Trophoblast cell (in vitro differentiated cells and primary cell): ENCODE measurements around the gene HABP2.

Experiments used
- DNase-seq, 2 donors: peaks; one replicate each; pipeline ENCODE4 v3.0.0-alpha.2; 2016
- H2AFZ ChIP-seq: 2 replicates; pipeline ENCODE4 v1.6.1; 2013; ENCODE audit warnings: low read length, moderate library complexity, mild to moderate bottlenecking; ENCODE audit not compliant: insufficient read depth, poor library complexity
- H2AK5ac ChIP-seq: 2 replicates; pipeline ENCODE4 v1.6.1; 2013; ENCODE audit warnings: mild to moderate bottlenecking, low read length
- H2BK120ac ChIP-seq: 2 replicates; pipeline ENCODE4 v1.6.1; 2013; ENCODE audit warnings: low read length, mild to moderate bottlenecking, moderate library complexity; ENCODE audit not compliant: insufficient read depth, poor library complexity
- H2BK12ac ChIP-seq: 2 replicates; pipeline ENCODE4 v1.6.1; 2013; ENCODE audit warnings: mild to moderate bottlenecking, low read length, moderate library complexity
- H2BK5ac ChIP-seq: 2 replicates; pipeline ENCODE4 v1.6.1; 2013; ENCODE audit warnings: low read length, low read depth, moderate library complexity, mild to moderate bottlenecking; ENCODE audit not compliant: poor library complexity
- H3K14ac ChIP-seq: 2 replicates; pipeline ENCODE4 v1.6.1; 2013; ENCODE audit warnings: mild to moderate bottlenecking, low read length
- H3K18ac ChIP-seq: 2 replicates; pipeline ENCODE4 v1.6.1; 2013; ENCODE audit warnings: mild to moderate bottlenecking, low read length
- H3K23ac ChIP-seq: 2 replicates; pipeline ENCODE4 v1.6.1; 2013; ENCODE audit warnings: low read length
- H3K27ac ChIP-seq: 2 replicates; pipeline ENCODE4 v1.5.1; 2013; ENCODE audit warnings: low read depth, mild to moderate bottlenecking, inconsistent platforms, low read length, moderate library complexity
- H3K27me3 ChIP-seq: 2 replicates; pipeline ENCODE4 v1.6.1; 2013; ENCODE audit warnings: inconsistent platforms, mild to moderate bottlenecking, low read length, moderate library complexity; ENCODE audit not compliant: insufficient read depth
- H3K36me3 ChIP-seq, 2 experiments: 1 replicate in 1 of 2; 2 replicates in 1 of 2; pipeline ENCODE4 v1.6.1; 2013; ENCODE audit warnings: low read length in 2 of 2, mild to moderate bottlenecking in 2 of 2, moderate library complexity in 1 of 2; ENCODE audit not compliant: insufficient read depth in 2 of 2, control insufficient read depth in 1 of 2
- H3K4ac ChIP-seq: 2 replicates; pipeline ENCODE4 v1.6.1; 2013; ENCODE audit warnings: low read depth, mild to moderate bottlenecking, low read length, moderate library complexity
- H3K4me1 ChIP-seq, 2 experiments: 1 replicate in 1 of 2; 2 replicates in 1 of 2; pipeline ENCODE4 v1.6.1; 2013; ENCODE audit warnings: low read length in 2 of 2, mild to moderate bottlenecking in 2 of 2, moderate library complexity in 1 of 2; ENCODE audit not compliant: insufficient read depth in 2 of 2, control insufficient read depth in 1 of 2
- H3K4me2 ChIP-seq: 2 replicates; pipeline ENCODE4 v1.6.1; 2013; ENCODE audit warnings: inconsistent platforms, mild to moderate bottlenecking, low read length, moderate library complexity
- H3K4me3 ChIP-seq: 2 replicates; pipeline ENCODE4 v1.5.1; 2013; ENCODE audit warnings: mild to moderate bottlenecking, low read depth, low read length, inconsistent platforms
- H3K79me1 ChIP-seq: one replicate; pipeline ENCODE4 v1.6.1; 2013; ENCODE audit warnings: low read length
- H3K79me2 ChIP-seq: 2 replicates; pipeline ENCODE4 v1.6.1; 2013; ENCODE audit warnings: low read length, mild to moderate bottlenecking; ENCODE audit not compliant: control insufficient read depth, insufficient read depth, poor library complexity
- H3K9ac ChIP-seq: 2 replicates; pipeline ENCODE4 v1.6.1; 2013; ENCODE audit warnings: mild to moderate bottlenecking, low read length
- H3K9me3 ChIP-seq: 2 replicates; pipeline ENCODE4 v1.6.1; 2013; ENCODE audit warnings: low read depth, mild to moderate bottlenecking, control low read depth, inconsistent platforms, low read length; ENCODE audit not compliant: insufficient read depth
- H4K12ac ChIP-seq: 2 replicates; pipeline ENCODE4 v1.6.1; 2013; ENCODE audit warnings: low read depth, mild to moderate bottlenecking, low read length, moderate library complexity
- H4K8ac ChIP-seq: 2 replicates; pipeline ENCODE4 v1.6.1; 2013; ENCODE audit warnings: low read depth, mild to moderate bottlenecking, low read length, moderate library complexity
- H4K91ac ChIP-seq: one replicate; pipeline ENCODE4 v1.6.1; 2013; ENCODE audit warnings: low read depth, mild to moderate bottlenecking, low read length, moderate library complexity
- WGBS: extraction: QIAGEN DNeasy Blood & Tissue Kit; methylation state at CpG from one replicate; pipeline ENCODE4 v1.1.7; 2013; ENCODE audit warnings: missing lambda C conversion rate; ENCODE audit not compliant: insufficient read length, insufficient coverage; ENCODE audit errors: extremely low coverage; 5-methylcytosine and 5-hydroxymethylcytosine counted together

The HABP2 gene

GRCh38 chr10:113540845-113541548 lies 11.9 kb upstream of the HABP2 start:
- no peak overlapping the region for H3K23ac ChIP-seq
- no peaks in the 10 kb centered on the region for H3K27me3 ChIP-seq
- no peak overlapping the region for H3K27ac ChIP-seq
- H2BK12ac ChIP-seq, result no peak overlapping the region
- no peak overlapping the region for H3K9ac ChIP-seq
- no peak overlapping the region for H4K91ac ChIP-seq
- no peak overlapping the region for H2BK120ac ChIP-seq
- H2AK5ac ChIP-seq, result no peak overlapping the region
- no peak overlapping the region for H3K4me3 ChIP-seq
- H3K4me1 ChIP-seq, result no peaks in the 10 kb centered on the region
- no peak overlapping the region for H4K8ac ChIP-seq
- no peaks in the 10 kb centered on the region for H3K79me2 ChIP-seq
- H4K12ac ChIP-seq, result no peak overlapping the region
- H2AFZ ChIP-seq, result no peak overlapping the region
- DNase-seq, result no peak
- no peak overlapping the region for H3K14ac ChIP-seq
- H3K4ac ChIP-seq, result no peak overlapping the region
- no CpG with 5 or more reads among the region's 7 CpGs for WGBS
- H3K18ac ChIP-seq, result no peak overlapping the region
- no peak overlapping the region for H3K4me2 ChIP-seq
- no peaks in the 10 kb centered on the region for H3K9me3 ChIP-seq
- H3K79me1 ChIP-seq, result no peaks in the 10 kb centered on the region
- H2BK5ac ChIP-seq, result no peak overlapping the region
- no peaks in the 10 kb centered on the region for H3K36me3 ChIP-seq

DNA sequence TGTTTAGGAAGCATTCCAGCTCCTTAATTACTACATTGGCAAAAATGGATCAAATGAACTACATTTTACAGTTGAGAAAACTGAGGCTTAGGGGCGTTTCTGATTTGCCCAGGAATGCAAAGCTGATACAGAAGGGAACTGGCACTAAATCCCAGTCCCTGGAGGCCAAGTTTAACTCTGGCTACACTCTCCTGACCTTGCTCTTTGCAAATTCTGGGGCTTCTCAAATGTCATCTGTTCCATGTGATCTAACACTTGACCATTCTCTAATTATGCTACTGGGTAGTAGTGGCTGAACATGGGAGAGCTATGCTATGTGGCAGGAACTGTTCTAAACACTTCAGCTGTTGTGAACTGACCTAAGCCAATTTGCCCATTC lies 11.3 kb upstream of the HABP2 start:
- H3K9ac ChIP-seq, result no peak overlapping the region
- no peak overlapping the region for H3K4me2 ChIP-seq
- H2AK5ac ChIP-seq, result no peak overlapping the region
- H2BK120ac ChIP-seq, result no peak overlapping the region
- H3K23ac ChIP-seq, result no peak overlapping the region
- no peaks in the 10 kb centered on the region for H3K9me3 ChIP-seq
- H3K18ac ChIP-seq, result no peak overlapping the region
- no peaks in the 10 kb centered on the region for H3K79me1 ChIP-seq
- H4K12ac ChIP-seq, result no peak overlapping the region
- H4K8ac ChIP-seq, result no peak overlapping the region
- no peak overlapping the region for H2AFZ ChIP-seq
- H2BK5ac ChIP-seq, result no peak overlapping the region
- no CpG with 5 or more reads among the region's 1 CpG for WGBS
- no peak overlapping the region for H3K27ac ChIP-seq
- no peak overlapping the region for H4K91ac ChIP-seq
- H3K4ac ChIP-seq, result no peak overlapping the region
- no peak overlapping the region for H3K14ac ChIP-seq
- H3K27me3 ChIP-seq, result no peaks in the 10 kb centered on the region
- DNase-seq, result no peak
- H3K4me1 ChIP-seq, result no peaks in the 10 kb centered on the region
- H3K4me3 ChIP-seq, result no peak overlapping the region
- H2BK12ac ChIP-seq, result no peak overlapping the region
- H3K79me2 ChIP-seq, result no peaks in the 10 kb centered on the region
- H3K36me3 ChIP-seq, result no peaks in the 10 kb centered on the region

DNA sequence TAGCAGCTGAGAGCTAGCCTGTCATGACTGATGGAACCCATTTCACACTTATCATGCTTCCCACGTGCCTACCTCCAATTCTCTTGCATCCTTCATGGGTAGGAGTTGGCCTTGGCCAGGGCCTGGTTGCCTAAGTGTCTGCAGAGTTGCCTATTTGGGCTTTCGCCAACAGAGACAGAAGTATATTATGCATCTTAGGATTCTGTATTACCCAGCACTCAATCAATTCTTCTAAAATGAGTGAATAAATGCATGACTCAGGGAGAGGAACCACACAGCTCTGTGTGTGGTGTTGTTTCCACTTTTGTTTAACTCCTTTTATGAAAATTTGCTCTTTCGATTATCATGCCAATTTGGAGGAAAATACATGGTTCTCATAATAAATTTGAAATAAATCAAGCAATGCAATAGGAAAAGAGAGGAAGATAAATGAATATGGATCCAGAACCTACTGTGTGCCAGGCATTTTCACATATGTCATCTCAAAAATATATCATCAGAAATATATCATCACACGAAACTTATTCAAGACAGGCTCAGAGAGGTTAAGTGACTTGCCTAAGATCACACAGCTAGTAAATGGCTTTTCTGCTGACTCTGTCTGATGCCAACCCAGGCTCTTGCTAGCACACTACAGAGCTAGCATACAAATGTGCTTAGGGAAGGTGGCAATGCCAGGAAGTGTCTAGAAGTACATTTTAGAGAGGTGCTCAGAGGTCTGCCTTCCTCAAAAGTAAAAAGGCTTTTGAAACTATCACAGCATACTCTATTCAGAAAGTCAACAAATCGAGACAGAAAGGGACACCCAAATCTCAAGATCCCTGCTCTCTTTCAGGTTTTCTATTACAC lies 9.5 kb upstream of the HABP2 start:
- no peaks in the 10 kb centered on the region for H3K79me1 ChIP-seq
- no peak overlapping the region for H2BK5ac ChIP-seq
- H3K79me2 ChIP-seq, result no peaks in the 10 kb centered on the region
- H2BK120ac ChIP-seq, result no peak overlapping the region
- no peak overlapping the region for H3K18ac ChIP-seq
- H2AK5ac ChIP-seq, result no peak overlapping the region
- H3K27me3 ChIP-seq, result no peaks in the 10 kb centered on the region
- H3K9ac ChIP-seq, result no peak overlapping the region
- H3K14ac ChIP-seq, result no peak overlapping the region
- H3K36me3 ChIP-seq, result no peaks in the 10 kb centered on the region
- no peak overlapping the region for H3K27ac ChIP-seq
- WGBS, result no CpG with 5 or more reads among the region's 5 CpGs
- H3K4me1 ChIP-seq, result no peaks in the 10 kb centered on the region
- no peak for DNase-seq
- H4K91ac ChIP-seq, result no peak overlapping the region
- no peak overlapping the region for H3K4ac ChIP-seq
- H2BK12ac ChIP-seq, result no peak overlapping the region
- no peak overlapping the region for H4K8ac ChIP-seq
- no peak overlapping the region for H3K4me3 ChIP-seq
- no peak overlapping the region for H2AFZ ChIP-seq
- no peak overlapping the region for H4K12ac ChIP-seq
- no peak overlapping the region for H3K4me2 ChIP-seq
- no peak overlapping the region for H3K23ac ChIP-seq
- H3K9me3 ChIP-seq, result no peaks in the 10 kb centered on the region

- Histone ChIP-seq H3K27ac (no peak overlapping the region), H3K36me3 (no peaks in the 10 kb centered on the region), H4K12ac (no peak overlapping the region), H3K79me1 (no peaks in the 10 kb centered on the region), H2AFZ (no peak overlapping the region), H3K9ac (no peak overlapping the region), H3K9me3 (no peaks in the 10 kb centered on the region), H2BK120ac (no peak overlapping the region), H3K18ac (no peak overlapping the region), H3K23ac (no peak overlapping the region), H3K14ac (no peak overlapping the region), H3K4me2 (no peak overlapping the region), H4K8ac (no peak overlapping the region), H2BK5ac (no peak overlapping the region), H3K27me3 (no peaks in the 10 kb centered on the region), H3K4me1 (no peaks in the 10 kb centered on the region), H3K4me3 (no peak overlapping the region), H2BK12ac (no peak overlapping the region), H4K91ac (no peak overlapping the region), H3K79me2 (no peaks in the 10 kb centered on the region), H2AK5ac (no peak overlapping the region), H3K4ac (no peak overlapping the region)
- peak in 1 of 2 donors; percentile 57 for DNase-seq
- WGBS, result no CpG with 5 or more reads among the region's 1 CpG
Observed at GRCh38 chr10:113544392-113544791, 8.5 kb upstream of the HABP2 start.
